GM21737 (cell line): Measurements from ENCODE around the gene URB2.

Source experiments
- ATAC-seq: cut with Tn5 transposase; IDR thresholded peaks from one replicate; pipeline ENCODE4 v1.9.1; 2021; ENCODE audit warnings: mild to moderate bottlenecking, moderate library complexity; ENCODE audit not compliant: unreplicated experiment

The URB2 gene

DNA sequence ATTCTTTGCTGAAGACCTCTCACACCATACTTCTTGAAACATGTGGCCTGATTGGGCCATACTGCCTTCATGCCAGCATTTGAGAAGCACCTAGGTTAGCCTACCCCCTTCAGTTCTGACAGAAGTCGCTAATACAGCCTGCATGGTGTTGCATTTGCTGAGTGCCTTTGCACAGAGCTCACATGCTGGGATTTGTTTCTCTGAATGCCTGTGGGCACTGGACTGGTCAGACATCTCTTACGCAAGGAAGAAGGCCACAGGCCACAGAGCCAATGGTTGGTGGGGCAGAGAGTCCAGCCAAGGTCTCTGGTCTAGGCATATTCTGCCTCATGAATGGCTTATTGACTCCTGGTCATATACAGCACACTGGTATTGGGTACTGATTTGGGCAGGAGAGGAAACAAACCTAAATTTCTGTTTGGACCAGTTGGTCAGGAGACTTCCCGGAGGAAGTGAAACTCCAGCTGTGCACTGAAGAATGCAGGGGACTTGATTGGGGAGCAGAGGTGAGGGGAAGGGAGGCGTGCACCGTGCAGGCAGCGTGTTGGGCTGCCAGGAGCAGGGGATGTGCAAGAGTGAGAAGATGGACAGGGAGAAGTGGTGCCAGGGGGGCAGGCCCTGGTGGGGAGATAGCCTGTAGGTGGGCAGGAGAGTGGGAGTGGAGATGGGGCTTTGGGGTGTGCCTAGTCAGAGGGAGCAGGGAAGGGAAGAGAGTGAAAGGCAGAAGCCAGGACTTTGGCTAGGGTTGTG, 18.1 kb downstream of the URB2 start:
- no peak for ATAC-seq

DNA sequence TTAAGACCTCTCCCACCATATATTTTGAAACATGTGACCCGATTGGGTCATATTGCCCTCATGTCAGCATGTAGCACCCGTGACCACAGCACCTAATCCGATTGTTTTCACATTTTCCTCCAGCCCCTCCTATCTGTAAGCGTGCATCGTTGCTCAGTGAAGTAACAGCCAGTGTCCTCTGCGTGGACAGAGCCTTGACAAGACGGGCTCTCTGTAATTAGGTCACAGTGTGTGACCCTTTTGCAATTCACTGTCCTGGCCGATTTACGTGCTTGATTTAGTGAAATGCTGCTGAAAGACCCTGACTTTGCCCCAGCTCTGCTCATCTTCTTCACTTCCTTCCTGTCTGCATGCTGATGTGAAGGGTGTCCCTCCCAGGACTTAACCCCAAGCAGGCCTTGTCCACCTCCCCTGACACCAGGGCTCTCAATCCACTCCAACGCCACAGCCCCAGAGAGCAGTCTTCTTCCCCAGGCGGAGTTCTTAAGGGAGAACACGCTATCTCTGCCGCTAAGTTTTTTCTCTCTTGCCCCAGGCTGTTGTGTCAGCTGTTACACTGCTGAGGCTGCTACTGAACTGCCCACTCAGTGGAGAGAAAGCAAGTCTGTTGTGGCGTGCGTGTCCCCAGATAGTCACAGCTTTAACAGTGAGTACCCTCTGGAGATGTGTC, 19.4 kb downstream of the URB2 start:
- no peak for ATAC-seq

- ATAC-seq: no peak
Observed at GRCh38 chr1:229648406-229648805, 22.4 kb downstream of the URB2 start.

GRCh38 chr1:229650045-229650444, 24.0 kb downstream of the URB2 start:
- no peak for ATAC-seq

DNA sequence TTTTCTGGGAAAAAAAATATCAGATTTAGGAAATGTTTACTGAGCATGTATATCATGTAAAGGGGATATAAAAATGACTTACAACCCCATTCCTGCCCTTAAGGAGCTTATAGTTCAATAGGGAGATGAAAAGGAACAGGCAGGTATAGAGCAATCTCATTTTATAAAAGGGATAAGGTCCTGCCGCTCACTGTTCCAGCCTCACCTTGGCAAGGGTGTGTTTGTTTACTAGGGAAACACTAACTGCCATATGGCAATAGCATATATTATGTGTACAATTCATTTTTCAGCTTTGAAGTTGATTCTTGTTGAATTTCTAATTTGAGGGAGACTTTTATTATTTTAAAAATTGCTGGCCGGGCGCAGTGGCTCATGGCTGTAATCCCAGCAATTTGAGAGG, 25.5 kb downstream of the URB2 start:
- ATAC-seq: no peak

- no peak for ATAC-seq
Observed at GRCh38 chr1:229653420-229653819, 27.4 kb downstream of the URB2 start.

DNA sequence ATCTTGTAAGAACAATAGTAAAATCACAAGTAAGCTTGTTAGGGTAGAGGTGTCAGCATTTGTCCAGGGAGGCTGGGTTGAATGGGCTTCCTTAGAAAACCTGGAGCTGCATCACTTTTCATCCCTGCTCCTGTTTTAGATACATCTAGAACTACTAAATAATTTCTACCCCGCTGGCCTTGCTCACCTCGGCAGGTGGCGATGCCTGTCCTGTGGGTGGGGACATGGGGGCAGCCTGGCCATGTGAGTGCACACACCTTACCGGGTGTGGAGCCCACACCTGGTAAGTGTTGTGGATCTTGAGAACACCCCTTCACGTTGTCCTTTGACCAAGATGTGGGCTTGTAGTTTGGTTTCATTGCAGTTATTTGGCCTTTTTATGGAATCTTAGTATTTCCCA, 29.7 kb downstream of the URB2 start:
- ATAC-seq: no peak

DNA sequence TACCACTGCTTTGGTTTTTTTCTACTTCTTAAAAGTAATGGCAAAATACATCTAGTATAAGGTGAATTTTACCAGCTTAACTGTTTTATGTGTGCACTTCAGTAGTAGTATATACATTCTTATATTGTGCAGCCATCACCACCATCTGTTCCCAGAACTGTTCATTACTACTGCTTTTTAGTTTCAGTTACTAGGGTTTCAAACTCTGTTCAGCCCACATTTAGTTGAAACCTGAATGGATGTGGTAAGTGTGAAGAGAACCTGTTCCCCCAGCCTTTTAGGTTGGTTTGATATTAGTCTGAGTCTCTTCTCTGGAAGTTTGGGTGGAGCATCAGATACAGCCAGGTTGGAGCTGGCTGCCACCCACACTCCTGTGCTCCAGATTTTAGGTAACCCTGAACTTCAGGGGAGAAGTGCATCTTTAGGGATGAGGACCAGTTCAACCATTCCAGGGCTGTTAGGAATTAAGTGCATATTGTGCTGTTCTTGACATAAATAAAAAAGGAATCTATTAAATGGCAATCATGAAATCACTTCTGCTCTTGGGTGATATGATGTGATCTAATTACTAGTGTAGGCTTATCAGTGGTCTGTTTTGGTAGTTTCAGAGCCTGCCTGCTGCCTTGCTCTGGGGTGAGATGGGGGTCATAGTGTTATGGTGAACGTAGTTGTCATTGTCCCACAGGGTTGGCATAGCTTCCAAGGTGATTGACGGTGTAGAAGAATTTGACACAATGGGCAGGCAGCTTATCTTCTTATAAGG, 32.1 kb downstream of the URB2 start:
- no peak for ATAC-seq

DNA sequence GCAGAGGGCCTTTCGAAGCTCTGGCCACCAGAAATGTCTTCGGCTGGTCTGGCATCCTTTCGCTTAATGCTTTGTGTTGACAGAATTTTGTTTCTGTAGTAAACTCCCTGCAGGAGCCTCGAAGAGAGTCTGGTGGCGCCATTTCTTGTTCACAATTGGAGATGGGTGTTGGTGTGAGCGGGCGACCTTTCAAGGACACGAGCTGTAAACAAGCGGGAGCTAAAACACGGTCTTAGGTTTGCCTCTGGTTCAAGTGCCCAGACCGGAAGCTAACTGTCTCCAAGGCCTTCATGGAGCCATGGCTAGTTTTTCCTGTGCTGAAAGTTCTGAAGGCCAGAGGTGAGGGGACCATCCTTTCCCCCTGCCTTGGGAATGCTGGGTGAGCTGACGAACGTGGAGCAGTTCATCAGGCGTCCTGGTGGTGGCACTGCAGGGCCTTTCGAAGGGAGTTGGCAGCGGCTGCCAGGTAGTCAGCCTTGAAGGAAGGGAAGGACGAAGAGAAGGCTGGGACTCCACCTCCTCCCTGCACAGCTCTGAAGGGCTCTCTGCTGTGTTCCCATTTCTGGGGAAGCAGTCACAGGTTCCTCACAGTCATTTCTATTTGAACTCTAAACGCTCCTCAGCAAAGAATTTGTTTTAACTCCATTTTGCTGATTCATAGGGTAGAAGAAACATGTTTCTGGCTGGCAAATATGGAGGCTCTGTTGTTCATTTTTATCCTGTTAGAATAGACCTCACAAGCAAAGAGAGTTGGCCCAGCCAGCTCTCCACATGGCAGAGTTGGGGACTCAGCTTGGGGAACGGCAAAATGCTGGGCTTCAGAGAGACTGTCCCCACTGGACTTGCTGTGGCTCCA, 35.2 kb downstream of the URB2 start:
- ATAC-seq: peak; percentile 66

- ATAC-seq: no peak
Observed at GRCh38 chr1:229661897-229662296, 35.9 kb downstream of the URB2 start.

DNA sequence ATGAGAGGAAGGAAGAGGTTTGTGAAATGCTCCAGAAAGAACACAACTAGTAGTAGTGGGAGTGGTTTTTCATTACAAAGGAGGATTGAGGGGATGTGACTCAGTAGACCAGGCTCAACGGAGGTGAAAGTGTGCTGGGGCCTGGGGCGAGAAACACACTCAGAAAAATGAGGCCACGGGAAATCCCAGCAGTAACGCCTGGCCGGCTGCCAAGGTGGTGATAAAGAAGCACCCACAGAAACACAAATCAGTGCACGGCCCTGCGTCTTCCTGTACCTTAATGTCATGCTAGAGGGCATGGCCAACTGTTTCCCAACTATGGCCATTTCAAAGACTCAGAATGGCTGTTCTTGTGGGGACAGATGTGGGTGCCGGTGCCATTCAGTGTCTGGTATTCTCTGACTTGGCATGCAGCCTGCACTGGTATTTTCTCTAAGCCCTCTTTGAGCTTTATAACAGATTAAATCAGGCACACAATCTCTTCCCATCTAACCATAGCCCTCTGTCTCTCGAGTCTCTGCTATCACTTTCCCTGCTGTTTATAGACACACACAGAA, 38.2 kb downstream of the URB2 start:
- no peak for ATAC-seq

DNA sequence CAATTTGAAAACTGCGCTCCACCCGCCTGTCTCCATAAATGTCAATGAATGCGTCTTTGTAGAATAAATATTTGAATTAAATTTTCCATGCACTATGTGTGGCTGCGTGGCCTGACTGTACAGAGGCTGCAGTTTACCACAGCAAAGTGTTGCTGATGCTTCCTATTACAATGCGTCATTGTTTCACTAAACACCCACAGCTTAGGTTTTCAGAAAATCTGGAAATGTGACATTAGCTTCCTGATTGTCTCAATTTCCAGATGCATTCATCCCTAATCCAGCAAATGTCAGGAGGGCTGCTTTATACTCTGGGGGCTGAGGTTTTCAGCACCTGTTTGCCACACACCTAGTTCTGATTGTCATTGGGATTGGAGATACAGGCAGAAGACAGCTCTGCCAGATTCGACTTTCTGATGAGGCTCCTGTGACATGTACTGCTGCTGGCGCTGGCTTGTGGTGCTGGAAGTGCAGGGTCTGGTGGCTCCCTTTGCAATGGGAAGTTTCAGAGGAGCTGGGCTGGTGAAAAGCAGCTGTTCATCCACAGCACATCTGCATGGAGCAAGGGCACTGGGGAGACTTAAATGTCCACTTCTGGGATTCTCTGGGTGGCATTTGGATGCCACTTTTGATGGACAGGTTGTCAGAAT, 40.0 kb downstream of the URB2 start:
- ATAC-seq: no peak

DNA sequence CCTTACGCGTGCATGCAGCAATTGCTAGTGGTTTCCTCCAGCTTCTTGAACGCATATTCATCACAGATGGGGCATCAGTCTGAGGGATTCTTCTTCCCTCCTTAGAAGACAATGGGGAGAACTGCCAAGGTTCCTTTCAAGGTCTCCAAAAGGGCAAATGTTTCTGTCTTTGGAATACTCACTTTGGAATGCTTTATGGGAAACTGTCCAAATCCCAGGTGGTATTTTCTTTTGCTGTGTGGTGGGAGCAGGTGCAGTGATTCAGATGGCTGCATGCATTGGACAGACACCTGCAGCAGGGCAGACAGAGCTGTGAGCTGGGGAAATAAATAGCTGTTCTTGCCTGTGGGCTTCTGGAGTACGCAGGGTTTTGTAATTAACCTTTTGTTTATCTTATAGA, 40.5 kb downstream of the URB2 start:
- no peak for ATAC-seq

DNA sequence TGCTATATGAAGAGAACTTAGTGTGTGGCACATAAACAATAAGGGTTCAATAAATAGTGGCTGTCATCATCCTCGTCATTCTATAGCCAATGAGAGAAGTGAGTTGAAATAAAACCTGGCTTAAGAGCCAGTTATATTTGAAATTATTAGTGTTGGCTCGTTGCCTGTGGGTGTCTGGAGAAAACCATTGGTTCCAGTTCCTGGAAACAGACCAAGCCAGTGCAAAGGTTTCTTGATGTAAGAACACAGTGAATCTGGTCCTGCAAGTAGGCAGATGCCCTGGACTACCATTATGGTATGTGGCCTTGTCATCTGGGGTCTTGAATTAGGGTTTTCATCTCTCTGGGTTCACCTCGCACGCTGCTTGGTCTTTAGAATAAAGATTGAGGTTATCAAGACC, 43.3 kb downstream of the URB2 start:
- no peak for ATAC-seq

DNA sequence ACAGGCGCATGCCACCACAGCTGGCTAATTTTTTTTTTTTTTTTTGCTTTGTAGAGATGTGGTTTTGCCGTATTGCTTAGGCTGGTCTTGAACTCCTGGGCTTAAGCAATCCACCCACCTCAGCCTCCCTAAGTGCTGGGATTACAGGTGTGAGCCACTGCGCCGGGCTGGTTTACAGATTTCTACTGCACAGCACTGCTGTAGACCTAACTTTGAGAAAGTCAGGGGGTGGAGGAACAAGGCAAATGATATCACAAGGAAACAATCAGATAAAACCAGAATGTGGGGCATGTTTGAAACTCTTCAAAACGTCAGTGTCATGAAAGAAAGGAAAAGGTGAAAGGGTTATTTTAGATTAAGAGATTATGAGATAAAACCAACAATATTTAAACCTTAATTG, 45.3 kb downstream of the URB2 start:
- ATAC-seq: no peak

- ATAC-seq: no peak
Observed at GRCh38 chr1:229672246-229672645, 46.2 kb downstream of the URB2 start.

GRCh38 chr1:229674042-229674441, 48.0 kb downstream of the URB2 start:
- no peak for ATAC-seq

DNA sequence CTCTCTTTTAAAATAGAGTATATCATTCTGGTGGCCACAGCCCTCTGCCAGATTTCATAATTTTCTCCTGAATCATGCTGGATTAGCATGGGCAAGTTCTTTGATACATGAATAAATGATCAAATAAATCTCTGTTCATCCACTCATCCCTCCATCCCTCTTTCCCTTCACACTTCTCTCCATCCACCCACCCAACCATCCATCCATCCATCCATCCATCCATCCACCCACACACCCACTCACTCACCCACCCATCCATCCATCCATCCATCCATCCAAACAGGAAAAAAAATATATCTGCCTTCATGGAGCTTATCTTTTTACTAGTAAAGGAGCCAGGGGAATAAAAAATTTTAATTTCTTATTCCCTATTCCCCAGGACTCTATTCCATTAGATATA, 49.3 kb downstream of the URB2 start:
- ATAC-seq: no peak

DNA sequence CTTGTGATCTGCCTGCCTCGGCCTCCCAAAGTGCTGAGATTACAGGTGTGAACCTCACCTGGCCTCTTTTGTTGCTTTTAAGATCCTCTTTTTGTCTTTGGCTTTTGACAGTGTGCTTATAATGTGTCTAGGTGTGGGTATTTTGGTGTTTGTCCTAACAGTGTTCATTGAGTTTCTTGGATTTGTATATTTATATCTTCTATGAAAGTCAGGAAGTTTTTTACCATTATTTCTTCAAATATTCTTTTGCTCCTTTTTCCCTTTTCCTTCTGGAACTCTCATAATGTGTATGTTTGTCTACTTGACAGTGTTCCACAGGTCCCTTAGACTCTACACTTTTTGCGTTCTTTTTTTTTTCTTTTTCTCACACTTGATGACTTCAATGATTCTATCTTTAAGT, 59.1 kb downstream of the URB2 start:
- no peak for ATAC-seq

DNA sequence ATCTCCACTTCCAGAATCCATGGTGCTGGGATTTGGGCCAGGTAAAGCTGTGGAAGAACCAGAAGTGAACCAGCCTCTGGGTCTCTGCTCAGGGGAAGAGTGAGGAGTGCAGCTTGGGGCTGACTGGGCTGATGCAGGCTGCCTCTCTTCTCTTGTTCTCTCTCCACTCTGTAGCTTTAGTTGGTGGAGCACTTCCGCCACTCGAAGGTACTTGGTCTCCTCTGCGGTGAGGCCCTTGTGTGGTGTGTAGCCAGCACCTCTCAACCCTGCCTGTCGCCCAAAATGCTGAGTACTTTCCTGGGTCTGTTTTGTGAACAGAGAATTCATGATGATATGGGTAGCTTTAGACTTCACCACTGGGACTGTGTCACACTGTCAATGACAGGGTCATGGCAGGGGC, 63.2 kb downstream of the URB2 start:
- no peak for ATAC-seq
